GM13976 (cell line): Measurements from ENCODE around the gene COLEC12.

Experiments used
- DNase-seq: peaks from one replicate; pipeline ENCODE4 v3.0.0; 2012; ENCODE audit warnings: low spot score
- CTCF ChIP-seq: IDR thresholded peaks from 2 replicates; pipeline ENCODE4 v1.5.1; 2012; ENCODE audit warnings: borderline replicate concordance, mild to moderate bottlenecking; ENCODE audit not compliant: insufficient read depth; ENCODE audit errors: extremely low read depth, missing control alignments, control extremely low read depth
- in situ Hi-C: fragments of 300-500 bp; cut with MboI; formaldehyde crosslinking; loops from one replicate; pipeline ENCODE4 v1.12.0; 2022; ENCODE audit warnings: low sequenced_read_pairs, mixed read lengths, inconsistent platforms; ENCODE audit not compliant: unreplicated experiment

COLEC12 gene

GRCh38 chr18:332721-333510 lies 167.6 kb downstream of the COLEC12 start:
- in situ Hi-C loops = no loop called here
- no peak for TF ChIP-seq CTCF
- DNase-seq = no peak

GRCh38 chr18:332007-332406 lies 168.5 kb downstream of the COLEC12 start:
- in situ Hi-C loops = no loop called here
- no peak for DNase-seq
- TF ChIP-seq CTCF = no peak

DNA sequence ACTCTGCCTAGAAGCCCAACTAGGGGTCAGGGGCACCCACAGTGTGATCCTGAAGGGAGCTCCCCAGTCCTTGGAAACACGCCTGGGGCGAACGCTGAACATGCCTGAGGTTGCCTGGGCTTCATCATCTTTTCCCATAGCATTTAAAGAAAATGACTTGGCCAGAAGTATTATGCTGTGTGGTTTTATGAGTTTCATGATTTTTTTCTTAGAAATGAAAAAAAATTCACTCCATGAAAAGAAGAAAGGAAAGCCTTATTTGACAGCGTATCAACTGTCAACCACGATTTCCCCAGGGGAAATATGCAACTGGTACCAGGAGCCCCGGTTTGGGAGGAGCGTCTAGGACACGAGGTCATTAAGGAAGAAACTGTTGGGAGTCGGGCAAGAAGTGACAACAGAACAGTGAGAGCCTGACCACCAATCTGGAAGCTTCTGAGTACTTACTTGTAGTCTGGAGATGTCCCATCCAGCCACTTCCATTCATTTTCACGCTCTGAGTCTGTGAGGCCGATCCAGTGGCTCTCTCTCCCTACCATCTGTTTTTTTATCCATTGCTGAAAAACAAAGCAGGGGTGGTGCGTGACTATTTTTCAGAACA lies 169.2 kb downstream of the COLEC12 start:
- DNase-seq = no peak
- no peak for TF ChIP-seq CTCF
- in situ Hi-C loops = no loop called here

- no peak for DNase-seq
- TF ChIP-seq CTCF = no peak
- in situ Hi-C loops = no loop called here
Measured at GRCh38 chr18:328928-329327, 171.6 kb downstream of the COLEC12 start.

DNA sequence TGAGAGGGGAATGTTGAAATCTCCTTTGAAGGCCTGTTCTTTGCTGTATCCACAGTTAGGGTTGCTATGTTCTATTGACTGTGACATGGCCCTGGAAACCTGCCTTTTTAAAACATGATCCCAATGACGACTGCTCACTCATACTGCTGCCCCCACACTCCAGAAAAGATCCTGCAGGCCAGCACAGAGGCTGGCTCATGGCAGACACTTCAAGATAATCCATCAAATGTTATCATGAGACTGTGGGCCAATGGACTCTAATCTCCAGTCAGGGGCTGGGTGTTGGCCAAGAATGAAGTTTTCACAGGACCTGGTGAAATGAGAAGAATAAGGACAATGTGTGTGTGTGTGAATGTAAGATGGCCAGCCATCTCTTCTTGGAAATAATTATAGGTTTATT lies 173.7 kb downstream of the COLEC12 start:
- in situ Hi-C loops = no loop called here
- no peak for DNase-seq
- TF ChIP-seq CTCF = no peak

- no peak for DNase-seq
- in situ Hi-C loops = no loop called here
- no peak for TF ChIP-seq CTCF
Measured at GRCh38 chr18:323253-323622, 177.3 kb downstream of the COLEC12 start.
